ENCODE results near the gene DNAH10. TPM values are rescaled to one million over a fixed set of nuclear protein-coding genes. Genes with fewer than 3 reads are reported as not detected.

DNAH10 gene
- total RNA-seq, 1 experiment from 2014 or later: 0.17 TPM

- Histone ChIP-seq H3K14ac (ENCODE audit: insufficient read depth, low read length) (no peak overlapping the region; the same call in 1 of the 2 replicates), H3K79me1 (ENCODE audit: insufficient read depth, low read depth, low read length, poor library complexity, severe bottlenecking) (no peaks in the 10 kb centered on the region), H3K4me1 (ENCODE audit: insufficient read depth, low read length) (no peaks in the 10 kb centered on the region), H4K91ac (ENCODE audit: insufficient read length, low read depth, low read length) (no peak overlapping the region), H3K79me2 (ENCODE audit: insufficient read depth, low read length) (no peaks in the 10 kb centered on the region), H2BK12ac (ENCODE audit: insufficient read length, low read depth, low read length) (no peak overlapping the region), H3K9me3 (ENCODE audit: control insufficient read depth, low read depth, low read length) (no peaks in the 10 kb centered on the region), H2BK20ac (ENCODE audit: low read depth, low read length, poor library complexity, severe bottlenecking) (no peak overlapping the region), H2AK5ac (ENCODE audit: insufficient read length, low read length) (no peak overlapping the region), H3K27me3 (ENCODE audit: insufficient read depth, low read length) (no peaks in the 10 kb centered on the region), H2AFZ (ENCODE audit: low read length) (no peak overlapping the region), H3K23me2 (ENCODE audit: insufficient read length, low read depth, low read length, poor library complexity, severe bottlenecking) (no peaks in the 10 kb centered on the region), H3K27ac (ENCODE audit: insufficient read length, low read depth, low read length) (no peak overlapping the region), H4K20me1 (ENCODE audit: control insufficient read depth, insufficient read depth, insufficient read length) (no peaks in the 10 kb centered on the region), H3K23ac (ENCODE audit: insufficient read length, low read depth, low read length) (no peak overlapping the region), H4K5ac (ENCODE audit: insufficient read length, low read depth, low read length) (no peak overlapping the region), H3K4me2 (ENCODE audit: insufficient read depth, insufficient read length, low read length) (no peak overlapping the region), H2BK5ac (ENCODE audit: insufficient read length, low read length) (no peak overlapping the region), H4K8ac (replicated peaks; ENCODE audit: insufficient read length, low read depth, low read length) (no peak overlapping the region), H3K9ac (ENCODE audit: extremely low read depth, insufficient read length, low read length) (no peak overlapping the region), H3K4ac (ENCODE audit: low read depth, low read length) (no peak overlapping the region), H3T11ph (ENCODE audit: low read length) (no peak overlapping the region), H3K56ac (ENCODE audit: insufficient read length, low read depth, low read length) (no peak overlapping the region), H3K18ac (ENCODE audit: insufficient read length, low read depth, low read length) (no peak overlapping the region), H2BK120ac (ENCODE audit: low read depth, low read length, poor library complexity, severe bottlenecking) (no peak overlapping the region), H2BK15ac (ENCODE audit: low read depth, low read length) (no peak overlapping the region)
- no CpG with 5 or more reads among the region's 10 CpGs for WGBS (ENCODE audit: extremely low coverage, insufficient read length, low lambda C conversion rate)
- Mint-ChIP-seq H3K4me3 (no peak overlapping the region; a peak in 1 of 5 replicates), H3K36me3 (ENCODE audit: insufficient read depth in 1 of 3, low read depth in 3 of 3) (no peaks in the 10 kb centered on the region), H3K4me1 (peaks cover 17 to 18% of the 10 kb centered on the region in 2 experiments), H3K9me3 (no peaks in the 10 kb centered on the region), H3K27me3 (ENCODE audit: low read depth) (peaks cover 81% of the 10 kb centered on the region), H3K27ac (peak overlapping the region in 1 of 3 experiments; percentile 11; a peak in 2 of 7 replicates)
- TF ChIP-seq, protein P1, sequence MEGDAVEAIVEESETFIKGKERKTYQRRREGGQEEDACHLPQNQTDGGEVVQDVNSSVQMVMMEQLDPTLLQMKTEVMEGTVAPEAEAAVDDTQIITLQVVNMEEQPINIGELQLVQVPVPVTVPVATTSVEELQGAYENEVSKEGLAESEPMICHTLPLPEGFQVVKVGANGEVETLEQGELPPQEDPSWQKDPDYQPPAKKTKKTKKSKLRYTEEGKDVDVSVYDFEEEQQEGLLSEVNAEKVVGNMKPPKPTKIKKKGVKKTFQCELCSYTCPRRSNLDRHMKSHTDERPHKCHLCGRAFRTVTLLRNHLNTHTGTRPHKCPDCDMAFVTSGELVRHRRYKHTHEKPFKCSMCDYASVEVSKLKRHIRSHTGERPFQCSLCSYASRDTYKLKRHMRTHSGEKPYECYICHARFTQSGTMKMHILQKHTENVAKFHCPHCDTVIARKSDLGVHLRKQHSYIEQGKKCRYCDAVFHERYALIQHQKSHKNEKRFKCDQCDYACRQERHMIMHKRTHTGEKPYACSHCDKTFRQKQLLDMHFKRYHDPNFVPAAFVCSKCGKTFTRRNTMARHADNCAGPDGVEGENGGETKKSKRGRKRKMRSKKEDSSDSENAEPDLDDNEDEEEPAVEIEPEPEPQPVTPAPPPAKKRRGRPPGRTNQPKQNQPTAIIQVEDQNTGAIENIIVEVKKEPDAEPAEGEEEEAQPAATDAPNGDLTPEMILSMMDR (conservative IDR thresholded peaks at IDR 0.05): no peak
- DNase-seq: no peak
Observed at GRCh38 chr12:123890536-123890902, 128.4 kb downstream of the DNAH10 start.

All from H9 (cell line).